Lower leg skin (tissue), 4 donors: ENCODE measurements around the gene DHRS13. TPM values are rescaled to one million over a fixed set of nuclear protein-coding genes. Genes with fewer than 3 reads are reported as not detected.

Source experiments
- DNase-seq, 2 donors: peaks; one replicate each; pipeline ENCODE4 v3.0.0-alpha.2; 2019; ENCODE audit warnings: low spot score in 2 of 2
- H3K4me3 ChIP-seq: fragments of 200-600 bp; sonication (generic); 2 replicates; pipeline ENCODE4 v1.5.1; 2017; ENCODE audit warnings: mild to moderate bottlenecking, low read depth; ENCODE audit not compliant: poor library complexity, severe bottlenecking
- CTCF ChIP-seq, 3 donors: fragments of 450-650 bp; IDR thresholded peaks; one replicate each; pipeline ENCODE4 v1.5.1; 2016; ENCODE audit warnings: antibody characterized with exemption in 3 of 3, mild to moderate bottlenecking in 3 of 3, moderate library complexity in 2 of 3
- POLR2A ChIP-seq, 2 donors: fragments of 450-650 bp; IDR thresholded peaks; one replicate each; pipeline ENCODE4 v1.6.1; 2016 to 2017; ENCODE audit warnings: antibody characterized with exemption in 2 of 2, mild to moderate bottlenecking in 1 of 2, moderate library complexity in 1 of 2
- whole genome bisulfite sequencing, 2 donors: methylation state at CpG; one replicate each; pipeline ENCODE4 v1.1.5; 2018; 5-methylcytosine and 5-hydroxymethylcytosine counted together
- intact Hi-C: fragments of 100-400 bp; cut with DNase I; formaldehyde crosslinking; loops from one replicate; pipeline ENCODE4 v1.15.0; 2023; ENCODE audit warnings: low total_unique reads
- total RNA-seq, 4 donors: library from RNA; depleted of rRNA; stranded (reverse); fragments of >200 nt; gene quantifications; one replicate each; pipeline ENCODE4 v1.1.0, GENCODE V29; 2016

Gene DHRS13
- total RNA-seq, 4 donors from 2014 or later: 19.2 to 22.9 (median 19.5) TPM

GRCh38 chr17:28899212-28899815 is 3.6 kb downstream of the DHRS13 start:
- TF ChIP-seq CTCF (IDR thresholded peaks at IDR 0.05): no peak
- no peak for TF ChIP-seq POLR2A (IDR thresholded peaks at IDR 0.05)
- no peak overlapping the region for H3K4me3 ChIP-seq
- intact Hi-C loops: no loop called here
- DNase-seq: no peak
- WGBS, 2 donors: 68 to 86% methylated on average over 5 of the region's 5 CpGs

- 76 to 85% methylated on average over 8 to 12 of the region's 12 CpGs for WGBS, 2 donors
- no peak for DNase-seq
- TF ChIP-seq POLR2A (IDR thresholded peaks at IDR 0.05) (no peak), CTCF (IDR thresholded peaks at IDR 0.05) (no peak)
- H3K4me3 ChIP-seq: no peak overlapping the region
- intact Hi-C loops: no loop called here
Observed at GRCh38 chr17:28898527-28898955, 4.3 kb downstream of the DHRS13 start.

- WGBS, 2 donors: 21 to 34% methylated on average over 14 to 22 of the region's 23 CpGs
- intact Hi-C loops: no loop called here
- DNase-seq: no peak
Observed at GRCh38 chr17:28897769-28898526, 4.9 kb downstream of the DHRS13 start.

GRCh38 chr17:28896884-28897768 is 5.8 kb downstream of the DHRS13 start, which contains the start of gene FLOT2:
TSS of gene FLOT2 (minus strand) at chr17:28897733. CDS start at chr17:28897574, 159 bp downstream.
- TF ChIP-seq CTCF (IDR thresholded peaks at IDR 0.05) (no peak), POLR2A (IDR thresholded peaks at IDR 0.05) (no peak)
- intact Hi-C loops: no loop called here
- WGBS, 2 donors: 0% methylated on average over 27 to 54 of the region's 73 CpGs

More at GRCh38 chr17:28897769-28898526, 4.9 kb downstream of the DHRS13 start:
- H3K4me3 ChIP-seq: peak overlapping the region; percentile 83
- TF ChIP-seq POLR2A (IDR thresholded peaks at IDR 0.05) (no peak), CTCF (IDR thresholded peaks at IDR 0.05) (no peak)

GRCh38 chr17:28896491-28896883 is 6.4 kb downstream of the DHRS13 start:
- intact Hi-C loops: no loop called here
- DNase-seq: no peak
- WGBS, 2 donors: 7 to 17% methylated on average over 5 of the region's 5 CpGs
- peak overlapping the region; percentile 83 for H3K4me3 ChIP-seq
- TF ChIP-seq CTCF (IDR thresholded peaks at IDR 0.05) (no peak), POLR2A (IDR thresholded peaks at IDR 0.05) (no peak)

More at GRCh38 chr17:28896884-28897768, 5.8 kb downstream of the DHRS13 start, which contains the start of gene FLOT2:
- H3K4me3 ChIP-seq: peak within 1 kb of the TSS; percentile 83
- peak; percentile 73 to 94 for DNase-seq
